ENCODE results near the gene ZDHHC1.
"Not testable (repeated sequence)": the region's sequence is repeated elsewhere in the genome, so short reads cannot be mapped to it uniquely, and the experiment has no call there.

The ZDHHC1 gene

GRCh38 chr16:67392301-67393059, 23.8 kb downstream of the ZDHHC1 start:
- peak; percentile 27 for DNase-seq

- peak; percentile 29 for DNase-seq
These were observed 24.6 kb downstream of the ZDHHC1 start for GRCh38 chr16:67391424-67392300.

- DNase-seq, result peak; percentile 17
These were observed 25.4 kb downstream of the ZDHHC1 start for GRCh38 chr16:67390816-67391423.

- DNase-seq, result peak; percentile 18
These were observed 26.1 kb downstream of the ZDHHC1 start for GRCh38 chr16:67389911-67390815.

- DNase-seq, result peak; percentile 1
These were observed 27.7 kb downstream of the ZDHHC1 start for GRCh38 chr16:67388591-67388990.

- peak; percentile 13 for DNase-seq
These were observed 28.1 kb downstream of the ZDHHC1 start for GRCh38 chr16:67388191-67388590.

- DNase-seq, result peak; percentile 9
These were observed 28.7 kb downstream of the ZDHHC1 start for GRCh38 chr16:67387479-67388079.

- DNase-seq, result peak; percentile 21
These were observed 29.3 kb downstream of the ZDHHC1 start for GRCh38 chr16:67386861-67387455.

- no peak for DNase-seq
These were observed 31.3 kb downstream of the ZDHHC1 start for GRCh38 chr16:67384778-67385510.

- no peak for DNase-seq
These were observed 33.0 kb downstream of the ZDHHC1 start for GRCh38 chr16:67383284-67383683.

- DNase-seq, result no peak
These were observed 37.6 kb downstream of the ZDHHC1 start for GRCh38 chr16:67378642-67379041.

- not testable (repeated sequence) for DNase-seq
These were observed 40.3 kb downstream of the ZDHHC1 start for GRCh38 chr16:67376012-67376411.

GRCh38 chr16:67372664-67373063, 43.6 kb downstream of the ZDHHC1 start:
- DNase-seq, result no peak

- no peak for DNase-seq
These were observed 45.6 kb downstream of the ZDHHC1 start for GRCh38 chr16:67370661-67371060.

GRCh38 chr16:67364600-67365235, 51.6 kb downstream of the ZDHHC1 start:
- no peak for DNase-seq

GRCh38 chr16:67361038-67361437, 55.2 kb downstream of the ZDHHC1 start:
- no peak for DNase-seq

GRCh38 chr16:67359540-67360269, 56.6 kb downstream of the ZDHHC1 start:
- not testable (repeated sequence) for DNase-seq

- DNase-seq, result no peak
These were observed 58.7 kb downstream of the ZDHHC1 start for GRCh38 chr16:67357561-67357960.

- DNase-seq, result no peak
These were observed 59.9 kb downstream of the ZDHHC1 start for GRCh38 chr16:67356396-67356795.

- DNase-seq, result not testable (repeated sequence)
These were observed 63.8 kb downstream of the ZDHHC1 start for GRCh38 chr16:67352463-67352862.

All from activated CD4-positive, CD25-positive, alpha-beta regulatory T cell treated with anti-CD3 and anti-CD28 coated beads, Interleukin-2, amount 50 U/mL, for 72 hours (primary cell).